ENCODE measurements around the gene YBEY.

Gene YBEY

GRCh38 chr21:46295177-46295770 lies 9.1 kb downstream of the YBEY start:
- Histone ChIP-seq H3K4me2 (ENCODE audit: low read depth, low read length, poor library complexity, severe bottlenecking) (peak overlapping the region; percentile 48), H4K20me1 (ENCODE audit: insufficient read depth, low read length, poor library complexity, severe bottlenecking) (no peaks in the 10 kb centered on the region), H3K9ac (ENCODE audit: low read depth, low read length, poor library complexity, severe bottlenecking) (peak overlapping the region; percentile 44), H3K4me3 (ENCODE audit: low read length, poor library complexity, severe bottlenecking) (peak overlapping the region; percentile 49), H3K27me3 (ENCODE audit: insufficient read depth, low read length, poor library complexity, severe bottlenecking) (no peaks in the 10 kb centered on the region), H3K9me3 (ENCODE audit: insufficient read depth, low read depth, low read length) (no peaks in the 10 kb centered on the region), H3K4me1 (ENCODE audit: insufficient read depth, low read length, poor library complexity, severe bottlenecking) (peaks cover 21% of the 10 kb centered on the region), H3K9me2 (replicated peaks; ENCODE audit: low read depth, low read length) (no peaks in the 10 kb centered on the region), H2AFZ (ENCODE audit: low read length) (no peak overlapping the region), H3K36me3 (ENCODE audit: insufficient read depth, low read length) (peaks cover 12% of the 10 kb centered on the region; the same call in 1 of the 2 replicates), H3K79me2 (ENCODE audit: insufficient read depth, low read length) (no peaks in the 10 kb centered on the region), H3F3A (ENCODE audit: low read depth) (no peaks in the 10 kb centered on the region)
- TF ChIP-seq EZH2phosphoT487 (IDR thresholded peaks at IDR 0.05; ENCODE audit: borderline replicate concordance) = no peak
- no peak for TF ChIP-seq CTCF (conservative IDR thresholded peaks at IDR 0.05; ENCODE audit: low read length)

DNA sequence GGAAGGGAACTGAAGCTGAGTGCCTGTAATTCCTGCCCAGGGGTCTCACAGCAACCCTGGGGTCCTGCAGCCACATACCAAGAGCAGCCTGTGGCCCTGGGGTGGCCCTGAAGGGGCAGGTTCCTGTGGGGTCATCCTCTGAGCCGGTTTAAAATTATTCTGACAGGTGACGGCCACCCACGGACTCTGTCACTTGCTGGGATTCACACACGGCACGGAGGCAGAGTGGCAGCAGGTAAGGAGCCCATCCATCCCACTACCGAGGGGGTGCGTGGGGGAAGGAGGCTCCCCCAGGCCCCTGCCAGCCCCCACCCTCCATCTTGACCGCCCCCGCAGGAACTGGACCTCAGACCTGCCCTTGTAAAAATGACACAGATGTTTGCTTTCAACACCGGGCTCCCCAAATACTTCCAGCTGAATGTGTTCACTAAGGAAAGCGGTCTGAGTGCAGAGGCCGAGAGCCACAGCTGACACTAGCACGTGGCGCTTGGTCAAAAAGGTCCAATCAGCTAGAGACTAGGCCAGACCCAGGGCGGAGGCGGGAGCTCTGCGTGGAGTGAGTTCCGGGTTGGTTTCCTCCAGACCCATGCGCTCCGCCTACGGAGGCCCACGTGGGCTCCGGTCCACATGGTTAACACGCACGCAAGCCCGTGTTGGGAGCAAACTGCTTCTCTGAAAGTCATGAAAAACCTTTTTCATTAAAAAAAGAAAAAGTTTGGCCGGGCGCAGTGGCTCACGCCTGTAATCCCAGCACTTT lies 10.0 kb downstream of the YBEY start:
- Histone ChIP-seq H3K9me2 (replicated peaks; ENCODE audit: low read depth, low read length) (no peaks in the 10 kb centered on the region), H3K4me1 (ENCODE audit: insufficient read depth, low read length, poor library complexity, severe bottlenecking) (peaks cover 19% of the 10 kb centered on the region), H3K79me2 (ENCODE audit: insufficient read depth, low read length) (no peaks in the 10 kb centered on the region), H2AFZ (ENCODE audit: low read length) (no peak overlapping the region), H3F3A (ENCODE audit: low read depth) (no peaks in the 10 kb centered on the region), H3K4me2 (ENCODE audit: low read depth, low read length, poor library complexity, severe bottlenecking) (peak overlapping the region; percentile 48), H3K36me3 (ENCODE audit: insufficient read depth, low read length) (peaks cover 21% of the 10 kb centered on the region; the same call in 1 of the 2 replicates), H3K27me3 (ENCODE audit: insufficient read depth, low read length, poor library complexity, severe bottlenecking) (no peaks in the 10 kb centered on the region), H4K20me1 (ENCODE audit: insufficient read depth, low read length, poor library complexity, severe bottlenecking) (no peaks in the 10 kb centered on the region), H3K4me3 (ENCODE audit: low read length, poor library complexity, severe bottlenecking) (peak overlapping the region; percentile 49), H3K9ac (ENCODE audit: low read depth, low read length, poor library complexity, severe bottlenecking) (peak overlapping the region; percentile 44), H3K9me3 (ENCODE audit: insufficient read depth, low read depth, low read length) (no peaks in the 10 kb centered on the region)
- TF ChIP-seq EZH2phosphoT487 (IDR thresholded peaks at IDR 0.05; ENCODE audit: borderline replicate concordance) (no peak), CTCF (conservative IDR thresholded peaks at IDR 0.05; ENCODE audit: low read length) (no peak)

DNA sequence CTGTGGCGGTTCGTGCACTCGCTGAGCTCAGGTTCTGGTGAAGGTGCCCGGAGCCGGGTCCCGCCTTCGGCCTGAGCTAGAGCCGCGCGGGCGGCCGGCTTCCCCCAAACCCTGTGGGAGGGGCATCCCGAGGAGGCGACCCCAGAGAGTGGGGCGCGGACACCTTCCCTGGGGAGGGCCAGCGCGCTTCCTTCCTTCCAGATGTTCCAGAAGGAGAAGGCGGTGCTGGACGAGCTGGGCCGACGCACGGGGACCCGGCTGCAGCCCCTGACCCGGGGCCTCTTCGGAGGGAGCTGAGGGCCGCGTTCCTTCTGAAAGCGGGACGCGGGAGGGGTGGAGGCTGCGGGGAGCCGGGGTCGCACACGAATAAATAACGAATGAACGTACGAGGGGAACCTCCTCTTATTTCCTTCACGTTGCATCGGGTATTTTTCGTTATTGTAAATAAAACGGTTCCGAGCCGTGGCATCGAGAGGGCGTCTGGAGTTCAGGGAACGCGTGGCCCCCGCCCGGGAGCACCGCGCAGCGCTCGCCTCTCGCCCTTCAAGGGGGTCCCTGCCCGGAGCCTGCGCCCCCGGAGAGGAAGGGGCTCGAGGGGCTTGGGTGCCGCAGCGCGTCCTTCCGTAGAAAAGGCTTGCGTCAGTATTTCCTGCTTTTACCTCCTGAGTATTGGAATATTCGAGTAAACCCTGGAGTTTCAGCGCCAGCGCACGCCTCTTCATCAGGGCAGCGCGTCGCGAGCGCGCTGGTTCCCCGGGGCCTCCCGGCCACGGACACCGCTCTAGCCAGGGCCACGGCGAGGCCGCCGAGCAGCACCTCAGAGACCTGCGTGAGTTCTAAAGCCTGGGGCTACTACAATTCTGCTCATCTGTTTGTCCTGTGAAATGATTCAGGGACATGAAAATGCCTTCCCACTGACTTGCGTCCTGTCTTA lies 11.5 kb downstream of the YBEY start:
- no peaks in the 10 kb centered on the region for H3K9me2 ChIP-seq (replicated peaks; ENCODE audit: low read depth, low read length)
- H3K9me3 ChIP-seq (ENCODE audit: insufficient read depth, low read depth, low read length) = no peaks in the 10 kb centered on the region
- H3K4me1 ChIP-seq (ENCODE audit: insufficient read depth, low read length, poor library complexity, severe bottlenecking) = peaks cover 14% of the 10 kb centered on the region
- H3K79me2 ChIP-seq (ENCODE audit: insufficient read depth, low read length) = no peaks in the 10 kb centered on the region
- H3K36me3 ChIP-seq (ENCODE audit: insufficient read depth, low read length) = peaks cover 34% of the 10 kb centered on the region; the same call in 1 of the 2 replicates
- no peak overlapping the region for H3K4me2 ChIP-seq (ENCODE audit: low read depth, low read length, poor library complexity, severe bottlenecking)
- no peaks in the 10 kb centered on the region for H3F3A ChIP-seq (ENCODE audit: low read depth)
- TF ChIP-seq CTCF (conservative IDR thresholded peaks at IDR 0.05; ENCODE audit: low read length) = no peak
- no peak for TF ChIP-seq EZH2phosphoT487 (IDR thresholded peaks at IDR 0.05; ENCODE audit: borderline replicate concordance)
- no peak overlapping the region for H2AFZ ChIP-seq (ENCODE audit: low read length)
- no peaks in the 10 kb centered on the region for H3K27me3 ChIP-seq (ENCODE audit: insufficient read depth, low read length, poor library complexity, severe bottlenecking)
- no peak overlapping the region for H3K4me3 ChIP-seq (ENCODE audit: low read length, poor library complexity, severe bottlenecking)
- H3K9ac ChIP-seq (ENCODE audit: low read depth, low read length, poor library complexity, severe bottlenecking) = no peak overlapping the region
- H4K20me1 ChIP-seq (ENCODE audit: insufficient read depth, low read length, poor library complexity, severe bottlenecking) = no peaks in the 10 kb centered on the region
